Prostate gland (tissue), 2 donors: ENCODE results near the gene ZEB2.

Experiments used
- CTCF ChIP-seq, 4 experiments: fragments of 200-600 bp in 2 of 4; fragments of 450-650 bp in 2 of 4; sonication (generic) in 2 of 4; IDR thresholded peaks; 1 replicate in 3 of 4; 2 replicates in 1 of 4; pipeline ENCODE4 v1.5.1; 2016 to 2019; ENCODE audit warnings: antibody characterized with exemption in 4 of 4, mild to moderate bottlenecking in 2 of 4, moderate library complexity in 2 of 4
- POLR2A ChIP-seq: fragments of 450-650 bp; IDR thresholded peaks from one replicate; pipeline ENCODE4 v1.6.1; 2016; ENCODE audit warnings: antibody characterized with exemption, mild to moderate bottlenecking

- TF ChIP-seq CTCF (IDR thresholded peaks at IDR 0.05): no peak
- TF ChIP-seq POLR2A: no peak
Observed at GRCh38 chr2:144361742-144362141, 158.2 kb downstream of the ZEB2 start.
